H1 (cell line): ENCODE results near the gene EGLN3. TPM values are rescaled to one million over a fixed set of nuclear protein-coding genes. Genes with fewer than 3 reads are reported as not detected.

Source experiments
- CHD7 ChIP-seq: fragments of 300-600 bp; sonication (generic); IDR thresholded peaks from 2 replicates; pipeline ENCODE4 v1.7.1; 2012; ENCODE audit warnings: low read length, moderate library complexity, mild to moderate bottlenecking, inconsistent platforms; ENCODE audit not compliant: insufficient replicate concordance
- polyA plus RNA-seq, 7 experiments: library from polyadenylated mRNA; depleted of rRNA in 3 of 7; stranded (reverse) in 5 of 7; unstranded in 2 of 7; fragments of >200 nt in 5 of 7; fragments of 200-250 nt in 2 of 7; gene quantifications; 1 replicate in 5 of 7; 2 replicates in 1 of 7; 4 replicates in 1 of 7; pipeline versions ENCODE4 v1.2.1 to v1.2.3, GENCODE V29; 2011 to 2013; ENCODE audit warnings: missing spikeins in 2 of 7, mixed read lengths in 2 of 7
- total RNA-seq: library from RNA; stranded (reverse); fragmentation: NEBNext Ultra II Directional; extraction: Animal tissue kit (Norgen Biotek cat#: 25700); gene quantifications from 2 replicates; pipeline ENCODE4 v1.2.1, GENCODE V29; 2021

The EGLN3 gene
- total and polyA plus RNA-seq, 2 of the 8 experiments (the other 6 are each of a cell fraction or from before 2014, with no cell fraction given), result 10.6 to 27.3 TPM

- no peak for TF ChIP-seq CHD7
These were observed 13.9 kb upstream of the EGLN3 start (continued) for GRCh38 chr14:33964599-33965317.
